ENCODE data around the gene ZMIZ1.

The ZMIZ1 gene

GRCh38 chr10:79050896-79051555, 17.7 kb upstream of the ZMIZ1 start:
- H3K4me1 ChIP-seq (ENCODE audit: control insufficient read depth in 5 of 5, insufficient read depth in 5 of 5, low read length in 5 of 5): peaks cover 4 to 36% (median 22%) of the 10 kb centered on the region in 5 donors
- no peak overlapping the region for H3K4me3 ChIP-seq (ENCODE audit: low read depth in 1 of 5, low read length in 5 of 5)
- H3K9me3 ChIP-seq (ENCODE audit: control insufficient read depth in 5 of 5, low read length in 5 of 5): no peaks in the 10 kb centered on the region
- H3K36me3 ChIP-seq (ENCODE audit: control insufficient read depth in 5 of 5, insufficient read depth in 5 of 5, low read length in 5 of 5): no peaks in the 10 kb centered on the region
- no peak overlapping the region for H3K27ac ChIP-seq (ENCODE audit: low read depth, low read length)
- no peak overlapping the region for H3K9ac ChIP-seq (ENCODE audit: low read length in 5 of 5)
- H3K27me3 ChIP-seq (ENCODE audit: control insufficient read depth in 5 of 5, insufficient read depth in 4 of 5, low read length in 5 of 5): peaks cover 0 to 4% (median 0%) of the 10 kb centered on the region in 5 donors

DNA sequence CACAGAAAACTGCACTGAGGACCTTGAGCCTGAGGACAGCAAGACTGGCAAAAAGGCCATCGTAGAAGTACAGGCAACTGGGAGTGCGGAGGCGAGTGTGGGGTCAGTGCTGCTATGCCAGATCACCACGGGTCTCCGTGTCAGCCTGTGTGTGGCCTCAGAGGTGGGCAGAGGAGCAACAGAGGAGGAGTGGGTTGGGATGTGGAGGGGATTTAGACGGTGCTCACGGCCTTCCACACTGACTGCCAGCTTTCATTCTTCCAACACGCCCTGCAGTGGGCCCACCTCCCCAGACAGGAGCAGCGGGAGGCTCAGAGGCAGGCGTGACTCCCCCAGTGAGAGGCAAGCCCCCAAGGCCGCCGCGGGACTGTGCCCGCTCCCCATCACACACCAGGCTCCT, 17.0 kb upstream of the ZMIZ1 start:
- Histone ChIP-seq H3K9ac (ENCODE audit: low read length in 5 of 5) (no peak overlapping the region), H3K27ac (ENCODE audit: low read depth, low read length) (no peak overlapping the region), H3K9me3 (ENCODE audit: control insufficient read depth in 5 of 5, low read length in 5 of 5) (no peaks in the 10 kb centered on the region), H3K27me3 (ENCODE audit: control insufficient read depth in 5 of 5, insufficient read depth in 4 of 5, low read length in 5 of 5) (peaks cover 0 to 4% (median 0%) of the 10 kb centered on the region in 5 donors), H3K36me3 (ENCODE audit: control insufficient read depth in 5 of 5, insufficient read depth in 5 of 5, low read length in 5 of 5) (no peaks in the 10 kb centered on the region), H3K4me1 (ENCODE audit: control insufficient read depth in 5 of 5, insufficient read depth in 5 of 5, low read length in 5 of 5) (peaks cover 4 to 32% (median 22%) of the 10 kb centered on the region in 5 donors), H3K4me3 (ENCODE audit: low read depth in 1 of 5, low read length in 5 of 5) (no peak overlapping the region)

GRCh38 chr10:79052291-79053080, 16.3 kb upstream of the ZMIZ1 start:
- peaks cover 0 to 4% (median 0%) of the 10 kb centered on the region in 5 donors for H3K27me3 ChIP-seq (ENCODE audit: control insufficient read depth in 5 of 5, insufficient read depth in 4 of 5, low read length in 5 of 5)
- H3K4me3 ChIP-seq (ENCODE audit: low read depth in 1 of 5, low read length in 5 of 5): no peak overlapping the region
- H3K36me3 ChIP-seq (ENCODE audit: control insufficient read depth in 5 of 5, insufficient read depth in 5 of 5, low read length in 5 of 5): no peaks in the 10 kb centered on the region
- H3K27ac ChIP-seq (ENCODE audit: low read depth, low read length): no peak overlapping the region
- H3K4me1 ChIP-seq (ENCODE audit: control insufficient read depth in 5 of 5, insufficient read depth in 5 of 5, low read length in 5 of 5): peaks cover 4 to 25% (median 21%) of the 10 kb centered on the region in 5 donors
- no peaks in the 10 kb centered on the region for H3K9me3 ChIP-seq (ENCODE audit: control insufficient read depth in 5 of 5, low read length in 5 of 5)
- H3K9ac ChIP-seq (ENCODE audit: low read length in 5 of 5): no peak overlapping the region

- Histone ChIP-seq H3K27ac (ENCODE audit: low read depth, low read length) (no peak overlapping the region), H3K27me3 (ENCODE audit: control insufficient read depth in 5 of 5, insufficient read depth in 4 of 5, low read length in 5 of 5) (peaks cover 0 to 4% (median 0%) of the 10 kb centered on the region in 5 donors), H3K9me3 (ENCODE audit: control insufficient read depth in 5 of 5, low read length in 5 of 5) (no peaks in the 10 kb centered on the region), H3K9ac (ENCODE audit: low read length in 5 of 5) (no peak overlapping the region), H3K4me3 (ENCODE audit: low read depth in 1 of 5, low read length in 5 of 5) (no peak overlapping the region), H3K36me3 (ENCODE audit: control insufficient read depth in 5 of 5, insufficient read depth in 5 of 5, low read length in 5 of 5) (no peaks in the 10 kb centered on the region), H3K4me1 (ENCODE audit: control insufficient read depth in 5 of 5, insufficient read depth in 5 of 5, low read length in 5 of 5) (peaks cover 2 to 19% (median 15%) of the 10 kb centered on the region in 5 donors)
Observed at GRCh38 chr10:79053081-79053434, 15.7 kb upstream of the ZMIZ1 start.

GRCh38 chr10:79053481-79054202, 15.1 kb upstream of the ZMIZ1 start:
- Histone ChIP-seq H3K9ac (ENCODE audit: low read length in 5 of 5) (no peak overlapping the region), H3K9me3 (ENCODE audit: control insufficient read depth in 5 of 5, low read length in 5 of 5) (no peaks in the 10 kb centered on the region), H3K27me3 (ENCODE audit: control insufficient read depth in 5 of 5, insufficient read depth in 4 of 5, low read length in 5 of 5) (peaks cover 0 to 4% (median 0%) of the 10 kb centered on the region in 5 donors), H3K4me3 (ENCODE audit: low read depth in 1 of 5, low read length in 5 of 5) (no peak overlapping the region), H3K27ac (ENCODE audit: low read depth, low read length) (no peak overlapping the region), H3K4me1 (ENCODE audit: control insufficient read depth in 5 of 5, insufficient read depth in 5 of 5, low read length in 5 of 5) (peaks cover 0 to 13% (median 9%) of the 10 kb centered on the region in 5 donors), H3K36me3 (ENCODE audit: control insufficient read depth in 5 of 5, insufficient read depth in 5 of 5, low read length in 5 of 5) (no peaks in the 10 kb centered on the region)

- H3K9ac ChIP-seq (ENCODE audit: low read length in 5 of 5): no peak overlapping the region
- H3K9me3 ChIP-seq (ENCODE audit: control insufficient read depth in 5 of 5, low read length in 5 of 5): no peaks in the 10 kb centered on the region
- H3K27ac ChIP-seq (ENCODE audit: low read depth, low read length): no peak overlapping the region
Observed at GRCh38 chr10:79054203-79055099, 14.3 kb upstream of the ZMIZ1 start.

GRCh38 chr10:79055100-79055782, 13.5 kb upstream of the ZMIZ1 start:
- H3K9ac ChIP-seq (ENCODE audit: low read length in 5 of 5): no peak overlapping the region
- peaks cover 0 to 7% (median 5%) of the 10 kb centered on the region in 5 donors for H3K4me1 ChIP-seq (ENCODE audit: control insufficient read depth in 5 of 5, insufficient read depth in 5 of 5, low read length in 5 of 5)
- peaks cover 0 to 4% (median 0%) of the 10 kb centered on the region in 5 donors for H3K27me3 ChIP-seq (ENCODE audit: control insufficient read depth in 5 of 5, insufficient read depth in 4 of 5, low read length in 5 of 5)
- no peaks in the 10 kb centered on the region for H3K9me3 ChIP-seq (ENCODE audit: control insufficient read depth in 5 of 5, low read length in 5 of 5)
- no peak overlapping the region for H3K27ac ChIP-seq (ENCODE audit: low read depth, low read length)
- no peaks in the 10 kb centered on the region for H3K36me3 ChIP-seq (ENCODE audit: control insufficient read depth in 5 of 5, insufficient read depth in 5 of 5, low read length in 5 of 5)
- no peak overlapping the region for H3K4me3 ChIP-seq (ENCODE audit: low read depth in 1 of 5, low read length in 5 of 5)

More at GRCh38 chr10:79054203-79055099, 14.3 kb upstream of the ZMIZ1 start:
- no peak overlapping the region for H3K4me3 ChIP-seq (ENCODE audit: low read depth in 1 of 5, low read length in 5 of 5)
- H3K27me3 ChIP-seq (ENCODE audit: control insufficient read depth in 5 of 5, insufficient read depth in 4 of 5, low read length in 5 of 5): peaks cover 0 to 4% (median 0%) of the 10 kb centered on the region in 5 donors
- no peaks in the 10 kb centered on the region for H3K36me3 ChIP-seq (ENCODE audit: control insufficient read depth in 5 of 5, insufficient read depth in 5 of 5, low read length in 5 of 5)
- peaks cover 0 to 7% (median 5%) of the 10 kb centered on the region in 5 donors for H3K4me1 ChIP-seq (ENCODE audit: control insufficient read depth in 5 of 5, insufficient read depth in 5 of 5, low read length in 5 of 5)

- no peaks in the 10 kb centered on the region for H3K9me3 ChIP-seq (ENCODE audit: control insufficient read depth in 5 of 5, low read length in 5 of 5)
- H3K27me3 ChIP-seq (ENCODE audit: control insufficient read depth in 5 of 5, insufficient read depth in 4 of 5, low read length in 5 of 5): peaks cover 0 to 4% (median 0%) of the 10 kb centered on the region in 5 donors
- no peak overlapping the region for H3K4me3 ChIP-seq (ENCODE audit: low read depth in 1 of 5, low read length in 5 of 5)
- no peak overlapping the region for H3K27ac ChIP-seq (ENCODE audit: low read depth, low read length)
- H3K9ac ChIP-seq (ENCODE audit: low read length in 5 of 5): no peak overlapping the region
- H3K4me1 ChIP-seq (ENCODE audit: control insufficient read depth in 5 of 5, insufficient read depth in 5 of 5, low read length in 5 of 5): peaks cover 0 to 4% (median 3%) of the 10 kb centered on the region in 5 donors
- H3K36me3 ChIP-seq (ENCODE audit: control insufficient read depth in 5 of 5, insufficient read depth in 5 of 5, low read length in 5 of 5): no peaks in the 10 kb centered on the region
Observed at GRCh38 chr10:79055892-79056291, 12.9 kb upstream of the ZMIZ1 start.

DNA sequence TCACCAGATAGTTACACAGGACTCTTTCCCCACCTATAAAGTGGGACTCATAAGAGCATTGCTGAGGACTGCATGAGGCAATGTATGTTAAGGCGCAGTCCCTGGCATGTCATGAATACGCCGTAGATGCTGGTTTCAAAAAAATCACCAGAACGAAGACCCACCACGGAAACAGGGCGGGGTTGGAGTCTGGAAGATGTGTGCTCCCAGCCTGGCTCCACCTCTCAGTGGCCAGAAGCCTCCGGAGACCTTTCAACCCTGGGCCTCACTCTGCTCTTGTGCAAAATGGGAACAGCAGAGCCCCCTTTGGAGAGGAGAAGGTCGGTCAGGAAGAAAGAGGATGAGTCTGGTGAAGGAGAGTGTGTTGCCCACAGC, 12.4 kb upstream of the ZMIZ1 start:
- Histone ChIP-seq H3K4me1 (ENCODE audit: control insufficient read depth in 5 of 5, insufficient read depth in 5 of 5, low read length in 5 of 5) (peaks cover 0 to 5% (median 0%) of the 10 kb centered on the region in 5 donors), H3K27ac (ENCODE audit: low read depth, low read length) (no peak overlapping the region), H3K9ac (ENCODE audit: low read length in 5 of 5) (no peak overlapping the region), H3K4me3 (ENCODE audit: low read depth in 1 of 5, low read length in 5 of 5) (no peak overlapping the region), H3K27me3 (ENCODE audit: control insufficient read depth in 5 of 5, insufficient read depth in 4 of 5, low read length in 5 of 5) (peaks cover 0 to 4% (median 0%) of the 10 kb centered on the region in 5 donors), H3K36me3 (ENCODE audit: control insufficient read depth in 5 of 5, insufficient read depth in 5 of 5, low read length in 5 of 5) (no peaks in the 10 kb centered on the region), H3K9me3 (ENCODE audit: control insufficient read depth in 5 of 5, low read length in 5 of 5) (no peaks in the 10 kb centered on the region)
